Measurements from ENCODE around the gene LATS2. TPM values are rescaled to one million over a fixed set of nuclear protein-coding genes. Genes with fewer than 3 reads are reported as not detected.

LATS2 gene
- total and polyA plus RNA-seq, 4 donors: 8.1 to 12.1 (median 8.6) TPM

- no peaks in the 10 kb centered on the region for H3K4me1 ChIP-seq (ENCODE audit: control insufficient read depth, insufficient read depth, low read length)
- DNase-seq (ENCODE audit: low read depth in 4 of 6, low spot score in 6 of 6): no peak
- no CpG with 5 or more reads among the region's 1 CpG for WGBS (ENCODE audit: insufficient coverage)
- no peak overlapping the region for H3K4me3 ChIP-seq (ENCODE audit: low read depth, low read length)
- H3K27me3 ChIP-seq (ENCODE audit: control insufficient read depth, insufficient read depth, low read length): no peaks in the 10 kb centered on the region
- no peaks in the 10 kb centered on the region for H3K9me3 ChIP-seq (ENCODE audit: control insufficient read depth, insufficient read depth, low read length)
- H3K27ac ChIP-seq (ENCODE audit: low read depth, low read length): no peak overlapping the region
- H3K36me3 ChIP-seq (ENCODE audit: control insufficient read depth, insufficient read depth, low read length): no peaks in the 10 kb centered on the region
Observed at GRCh38 chr13:21088534-21088933, 27.1 kb upstream of the LATS2 start.

- Histone ChIP-seq H3K27ac (ENCODE audit: low read depth, low read length) (no peak overlapping the region), H3K4me1 (ENCODE audit: control insufficient read depth, insufficient read depth, low read length) (no peaks in the 10 kb centered on the region), H3K4me3 (ENCODE audit: low read depth, low read length) (no peak overlapping the region), H3K36me3 (ENCODE audit: control insufficient read depth, insufficient read depth, low read length) (no peaks in the 10 kb centered on the region), H3K9me3 (ENCODE audit: control insufficient read depth, insufficient read depth, low read length) (no peaks in the 10 kb centered on the region), H3K27me3 (ENCODE audit: control insufficient read depth, insufficient read depth, low read length) (no peaks in the 10 kb centered on the region)
- DNase-seq (ENCODE audit: low read depth in 4 of 6, low spot score in 6 of 6): no peak
- WGBS (ENCODE audit: insufficient coverage): 100% methylated on average over 1 of the region's 2 CpGs
Observed at GRCh38 chr13:21086929-21087328, 25.5 kb upstream of the LATS2 start.

DNA sequence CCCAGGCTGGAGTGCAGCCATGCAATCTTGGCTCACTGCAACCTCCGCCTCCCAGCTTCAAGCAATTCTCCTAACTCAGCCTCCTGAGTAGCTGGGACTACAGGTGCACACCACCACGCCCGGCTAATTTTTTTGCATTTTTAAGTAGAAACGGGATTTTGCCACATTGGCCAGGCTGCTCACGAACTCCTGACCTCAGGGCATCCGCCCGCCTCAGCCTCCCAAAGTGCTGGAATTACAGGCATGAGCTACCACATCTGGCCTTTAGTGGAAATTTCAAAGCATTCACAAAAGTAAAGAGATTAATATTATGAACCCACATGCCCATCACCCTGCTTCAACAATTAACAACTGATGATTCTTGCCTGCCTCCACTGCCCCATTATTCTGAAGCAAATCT is 20.5 kb upstream of the LATS2 start:
- Histone ChIP-seq H3K27me3 (ENCODE audit: control insufficient read depth, insufficient read depth, low read length) (no peaks in the 10 kb centered on the region), H3K9me3 (ENCODE audit: control insufficient read depth, insufficient read depth, low read length) (no peaks in the 10 kb centered on the region), H3K36me3 (ENCODE audit: control insufficient read depth, insufficient read depth, low read length) (no peaks in the 10 kb centered on the region), H3K4me1 (ENCODE audit: control insufficient read depth, insufficient read depth, low read length) (peaks cover 2% of the 10 kb centered on the region), H3K4me3 (ENCODE audit: low read depth, low read length) (no peak overlapping the region), H3K27ac (ENCODE audit: low read depth, low read length) (no peak overlapping the region)
- WGBS (ENCODE audit: insufficient coverage): 100% methylated on average over 6 of the region's 7 CpGs
- DNase-seq (ENCODE audit: low read depth in 4 of 6, low spot score in 6 of 6): no peak

DNA sequence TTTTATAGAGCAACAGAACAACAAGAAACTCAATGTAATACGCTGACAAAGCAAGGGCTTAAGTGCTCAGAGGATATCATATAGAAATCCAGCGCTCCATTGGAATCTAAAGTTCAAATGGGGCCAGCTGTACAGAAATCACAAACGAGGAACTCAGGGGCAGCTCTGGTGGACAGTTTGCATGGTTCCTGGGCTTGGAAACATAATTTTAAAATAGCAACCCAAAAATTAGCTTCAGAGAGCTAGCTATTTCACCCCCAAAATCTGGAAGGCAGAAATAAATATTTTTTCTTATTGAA is 19.2 kb upstream of the LATS2 start:
- WGBS (ENCODE audit: insufficient coverage): no CpG with 5 or more reads among the region's 3 CpGs
- no peaks in the 10 kb centered on the region for H3K27me3 ChIP-seq (ENCODE audit: control insufficient read depth, insufficient read depth, low read length)
- H3K27ac ChIP-seq (ENCODE audit: low read depth, low read length): peak overlapping the region; percentile 75

GRCh38 chr13:21079761-21080592 is 18.6 kb upstream of the LATS2 start:
- DNase-seq (ENCODE audit: low read depth in 4 of 6, low spot score in 6 of 6): peak in 2 of 6 donors; percentile 37 to 58
- Histone ChIP-seq H3K4me3 (ENCODE audit: low read depth, low read length) (no peak overlapping the region), H3K27me3 (ENCODE audit: control insufficient read depth, insufficient read depth, low read length) (no peaks in the 10 kb centered on the region), H3K4me1 (ENCODE audit: control insufficient read depth, insufficient read depth, low read length) (peaks cover 12% of the 10 kb centered on the region), H3K27ac (ENCODE audit: low read depth, low read length) (peak overlapping the region; percentile 75), H3K36me3 (ENCODE audit: control insufficient read depth, insufficient read depth, low read length) (no peaks in the 10 kb centered on the region), H3K9me3 (ENCODE audit: control insufficient read depth, insufficient read depth, low read length) (no peaks in the 10 kb centered on the region)
- 43% methylated on average over 12 of the region's 14 CpGs for WGBS (ENCODE audit: insufficient coverage)

More for the DNA sequence above, 19.2 kb upstream of the LATS2 start:
- Histone ChIP-seq H3K9me3 (ENCODE audit: control insufficient read depth, insufficient read depth, low read length) (no peaks in the 10 kb centered on the region), H3K4me1 (ENCODE audit: control insufficient read depth, insufficient read depth, low read length) (peaks cover 7% of the 10 kb centered on the region), H3K36me3 (ENCODE audit: control insufficient read depth, insufficient read depth, low read length) (no peaks in the 10 kb centered on the region), H3K4me3 (ENCODE audit: low read depth, low read length) (no peak overlapping the region)
- no peak for DNase-seq (ENCODE audit: low read depth in 4 of 6, low spot score in 6 of 6)

DNA sequence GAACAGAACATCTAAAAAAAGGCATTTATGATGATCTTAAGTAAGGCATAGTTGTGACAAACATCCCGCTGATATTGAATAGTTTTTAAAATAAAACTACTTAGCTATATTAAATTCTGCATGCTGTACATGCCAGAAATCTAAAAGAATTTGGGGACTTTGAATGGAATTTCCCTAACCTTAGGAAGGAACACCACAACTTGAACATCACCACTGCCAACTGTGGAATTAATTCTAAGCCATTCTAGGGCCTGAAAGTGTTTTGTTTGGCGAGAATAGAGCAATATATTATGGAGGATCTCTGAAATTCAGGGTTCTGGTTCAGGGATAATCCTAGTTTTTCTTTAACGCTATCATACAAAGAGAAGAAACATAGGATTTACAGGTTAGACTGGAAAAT is 17.8 kb upstream of the LATS2 start:
- Histone ChIP-seq H3K27ac (ENCODE audit: low read depth, low read length) (peak overlapping the region; percentile 72), H3K9me3 (ENCODE audit: control insufficient read depth, insufficient read depth, low read length) (no peaks in the 10 kb centered on the region), H3K36me3 (ENCODE audit: control insufficient read depth, insufficient read depth, low read length) (no peaks in the 10 kb centered on the region), H3K27me3 (ENCODE audit: control insufficient read depth, insufficient read depth, low read length) (no peaks in the 10 kb centered on the region), H3K4me3 (ENCODE audit: low read depth, low read length) (no peak overlapping the region), H3K4me1 (ENCODE audit: control insufficient read depth, insufficient read depth, low read length) (peaks cover 17% of the 10 kb centered on the region)
- no peak for DNase-seq (ENCODE audit: low read depth in 4 of 6, low spot score in 6 of 6)
- no CpG with 5 or more reads among the region's 3 CpGs for WGBS (ENCODE audit: insufficient coverage)

DNA sequence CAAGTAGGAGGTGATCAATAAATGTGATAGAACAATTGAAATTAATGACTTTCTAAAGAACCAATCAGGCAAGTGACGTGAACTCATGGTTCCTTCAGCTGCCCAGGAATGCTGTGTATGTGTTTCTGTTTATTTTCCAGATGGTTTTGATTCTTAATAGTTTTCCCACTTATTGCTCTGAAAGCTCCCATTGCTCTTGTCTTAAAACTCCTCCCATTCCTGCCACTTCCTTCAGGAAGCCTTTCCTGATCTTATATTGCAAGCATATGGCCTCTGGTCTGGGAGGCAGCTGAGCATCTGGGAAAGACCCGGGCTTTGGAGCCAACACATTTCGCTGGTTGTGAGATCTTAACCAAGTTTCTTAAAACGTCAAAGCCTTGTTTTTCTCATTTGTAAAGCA is 17.1 kb upstream of the LATS2 start:
- WGBS (ENCODE audit: insufficient coverage): 93% methylated on average over 4 of the region's 4 CpGs
- DNase-seq (ENCODE audit: low read depth in 4 of 6, low spot score in 6 of 6): no peak

DNA sequence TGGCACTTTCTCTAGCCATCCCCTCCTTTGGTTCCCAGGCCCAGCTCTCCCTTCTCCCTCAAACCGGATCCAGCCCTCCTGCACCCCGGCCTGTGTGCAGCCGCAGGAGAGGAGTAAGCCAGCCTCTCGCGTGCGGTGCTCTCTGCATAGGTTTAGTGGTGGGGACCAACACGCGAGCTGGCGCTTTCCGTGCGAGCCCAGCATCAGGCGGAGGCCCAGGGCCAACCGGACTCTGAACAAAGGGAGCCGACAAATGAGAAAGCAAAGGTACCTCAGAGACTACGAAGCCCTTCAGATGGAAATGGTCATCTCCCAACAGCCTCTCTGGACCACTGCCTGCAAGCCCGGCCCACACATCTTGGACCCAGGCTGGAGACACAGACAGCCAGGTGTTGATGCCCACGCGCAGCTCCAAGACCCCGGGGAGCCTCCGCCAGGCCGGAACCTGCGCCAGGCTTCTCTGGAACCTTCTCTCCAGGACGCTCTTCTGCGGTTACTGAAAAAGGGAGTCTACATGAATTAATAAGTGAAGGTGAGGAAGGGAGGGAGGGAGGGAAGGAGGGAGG is 16.5 kb upstream of the LATS2 start:
- WGBS (ENCODE audit: insufficient coverage): 92% methylated on average over 24 of the region's 24 CpGs
- no peak for DNase-seq (ENCODE audit: low read depth in 4 of 6, low spot score in 6 of 6)
- Histone ChIP-seq H3K4me1 (ENCODE audit: control insufficient read depth, insufficient read depth, low read length) (peaks cover 17% of the 10 kb centered on the region), H3K27me3 (ENCODE audit: control insufficient read depth, insufficient read depth, low read length) (no peaks in the 10 kb centered on the region), H3K4me3 (ENCODE audit: low read depth, low read length) (no peak overlapping the region), H3K36me3 (ENCODE audit: control insufficient read depth, insufficient read depth, low read length) (no peaks in the 10 kb centered on the region), H3K9me3 (ENCODE audit: control insufficient read depth, insufficient read depth, low read length) (no peaks in the 10 kb centered on the region), H3K27ac (ENCODE audit: low read depth, low read length) (no peak overlapping the region)

More for the DNA sequence above, 17.1 kb upstream of the LATS2 start:
- no peak overlapping the region for H3K27ac ChIP-seq (ENCODE audit: low read depth, low read length)
- no peaks in the 10 kb centered on the region for H3K27me3 ChIP-seq (ENCODE audit: control insufficient read depth, insufficient read depth, low read length)
- H3K36me3 ChIP-seq (ENCODE audit: control insufficient read depth, insufficient read depth, low read length): no peaks in the 10 kb centered on the region
- no peaks in the 10 kb centered on the region for H3K9me3 ChIP-seq (ENCODE audit: control insufficient read depth, insufficient read depth, low read length)
- peaks cover 17% of the 10 kb centered on the region for H3K4me1 ChIP-seq (ENCODE audit: control insufficient read depth, insufficient read depth, low read length)
- no peak overlapping the region for H3K4me3 ChIP-seq (ENCODE audit: low read depth, low read length)

DNA sequence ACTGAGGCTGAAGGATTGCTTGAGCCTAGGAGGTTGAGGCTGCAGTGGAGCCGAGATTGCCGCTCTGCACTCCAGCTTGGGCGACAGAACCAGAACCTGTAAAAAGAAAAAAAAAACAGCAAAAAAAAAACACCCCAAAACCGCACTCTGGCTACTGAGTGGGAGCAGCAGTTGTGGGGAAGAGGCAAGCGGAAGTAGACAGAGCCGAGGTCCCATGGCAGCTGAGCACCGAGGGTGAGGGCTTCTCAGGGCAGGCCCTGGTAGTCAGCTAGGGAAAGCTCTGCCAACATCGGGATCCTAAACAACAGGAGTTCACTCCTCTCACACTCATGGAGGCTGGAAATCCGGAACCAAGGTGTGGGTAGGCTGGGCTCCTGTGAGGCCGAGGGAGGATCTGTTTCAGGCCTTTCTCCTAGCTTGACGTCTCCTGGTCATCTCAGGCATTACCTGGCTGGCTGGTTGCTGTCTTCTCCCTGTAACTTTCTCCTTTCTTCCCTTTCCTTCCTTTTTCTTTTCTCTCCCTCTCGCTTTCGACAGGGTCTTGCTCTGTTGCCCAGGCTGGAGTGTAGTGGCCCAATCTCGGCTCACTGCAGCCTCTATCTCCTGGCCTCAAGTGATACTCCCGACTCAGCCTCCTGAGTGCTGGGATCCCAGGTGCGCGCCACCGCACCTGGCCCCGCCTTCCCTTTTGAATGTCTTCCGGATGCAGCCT is 15.8 kb upstream of the LATS2 start:
- peaks cover 17% of the 10 kb centered on the region for H3K4me1 ChIP-seq (ENCODE audit: control insufficient read depth, insufficient read depth, low read length)
- no peaks in the 10 kb centered on the region for H3K36me3 ChIP-seq (ENCODE audit: control insufficient read depth, insufficient read depth, low read length)
- H3K27me3 ChIP-seq (ENCODE audit: control insufficient read depth, insufficient read depth, low read length): no peaks in the 10 kb centered on the region
- DNase-seq (ENCODE audit: low read depth in 4 of 6, low spot score in 6 of 6): no peak
- no peak overlapping the region for H3K4me3 ChIP-seq (ENCODE audit: low read depth, low read length)
- WGBS (ENCODE audit: insufficient coverage): 93% methylated on average over 15 of the region's 20 CpGs
- H3K27ac ChIP-seq (ENCODE audit: low read depth, low read length): no peak overlapping the region
- no peaks in the 10 kb centered on the region for H3K9me3 ChIP-seq (ENCODE audit: control insufficient read depth, insufficient read depth, low read length)
